Activated CD4-positive, alpha-beta T cell treated with anti-CD3 and anti-CD28 coated beads, Interleukin-2, amount 10 ng/mL, durations not matched to agents 24 days and 14 days (primary cell): ENCODE data around the gene MAP1S. TPM values are rescaled to one million over a fixed set of nuclear protein-coding genes. Genes with fewer than 3 reads are reported as not detected.
A peak's percentile ranks its signal among the peaks of the same experiment; 100 is the strongest.

Experiments used
- DNase-seq: peaks from one replicate; pipeline ENCODE4 v3.0.0; 2022
- H3K27ac Mint-ChIP-seq: one replicate; pipeline ENCODE4 v1.8.0; 2022; ENCODE audit warnings: mild to moderate bottlenecking, mixed read lengths
- H3K27me3 Mint-ChIP-seq: one replicate; pipeline ENCODE4 v1.8.0; 2022; ENCODE audit warnings: mixed read lengths
- H3K36me3 Mint-ChIP-seq: one replicate; pipeline ENCODE4 v1.8.0; 2022; ENCODE audit warnings: low read depth, mild to moderate bottlenecking, mixed read lengths
- H3K4me1 Mint-ChIP-seq: one replicate; pipeline ENCODE4 v1.8.0; 2021; ENCODE audit warnings: mixed read lengths
- H3K4me3 Mint-ChIP-seq: one replicate; pipeline ENCODE4 v1.8.0; 2022; ENCODE audit warnings: mild to moderate bottlenecking, moderate library complexity, mixed read lengths
- H3K9me3 Mint-ChIP-seq: one replicate; pipeline ENCODE4 v1.8.0; 2021; ENCODE audit warnings: mixed read lengths
- intact Hi-C: fragments of 100-400 bp; cut with micrococcal nuclease; formaldehyde crosslinking; loops from one replicate; pipeline ENCODE4 v1.15.1; 2023
- total RNA-seq: library from RNA; stranded (reverse); gene quantifications from 2 replicates; pipeline ENCODE4 v1.2.3, GENCODE V29; 2022

MAP1S gene
- total RNA-seq = 69.0 and 70.3 TPM in 2 replicates

GRCh38 chr19:17718947-17719711 lies at the start of gene MAP1S:
MAP1S (plus strand) TSS chr19:17719480; CDS start chr19:17719503, 23 bp downstream.
- intact Hi-C loops = loop anchor here (1.0 kb wide), 2 partner anchors 15 to 28 kb away; no protein-coding TSS in a partner anchor
- Mint-ChIP-seq H3K27me3 (no peaks in the 10 kb centered on the region), H3K4me1 (peaks cover 34% of the 10 kb centered on the region), H3K27ac (peak within 1 kb of the TSS; percentile 85), H3K4me3 (peak within 1 kb of the TSS; percentile 91), H3K9me3 (no peaks in the 10 kb centered on the region), H3K36me3 (peaks cover 18% of the 10 kb centered on the region)
- DNase-seq = peak; percentile 93

- Mint-ChIP-seq H3K36me3 (no peaks in the 10 kb centered on the region), H3K4me3 (no peak overlapping the region), H3K9me3 (no peaks in the 10 kb centered on the region), H3K27ac (no peak overlapping the region), H3K27me3 (no peaks in the 10 kb centered on the region), H3K4me1 (peaks cover 2% of the 10 kb centered on the region)
- intact Hi-C loops = no loop called here
- peak; percentile 73 for DNase-seq
These were observed 47.4 kb upstream of the MAP1S start for GRCh38 chr19:17671906-17672305.

- Mint-ChIP-seq H3K36me3 (no peaks in the 10 kb centered on the region), H3K27ac (no peak overlapping the region), H3K4me3 (no peak overlapping the region), H3K9me3 (no peaks in the 10 kb centered on the region), H3K27me3 (peaks cover 8% of the 10 kb centered on the region), H3K4me1 (peaks cover 2% of the 10 kb centered on the region)
- no peak for DNase-seq
- intact Hi-C loops = no loop called here
These were observed 45.1 kb upstream of the MAP1S start for GRCh38 chr19:17673937-17674799.

GRCh38 chr19:17676295-17676694 lies 43.0 kb upstream of the MAP1S start:
- H3K9me3 Mint-ChIP-seq = no peaks in the 10 kb centered on the region
- no peak for DNase-seq
- intact Hi-C loops = no loop called here
- no peak overlapping the region for H3K4me3 Mint-ChIP-seq
- no peak overlapping the region for H3K27ac Mint-ChIP-seq
- peaks cover 4% of the 10 kb centered on the region for H3K4me1 Mint-ChIP-seq
- no peaks in the 10 kb centered on the region for H3K36me3 Mint-ChIP-seq
- peaks cover 22% of the 10 kb centered on the region for H3K27me3 Mint-ChIP-seq

- peaks cover 23% of the 10 kb centered on the region for H3K27me3 Mint-ChIP-seq
- DNase-seq = peak; percentile 58
- H3K4me3 Mint-ChIP-seq = no peak overlapping the region
- H3K27ac Mint-ChIP-seq = no peak overlapping the region
- H3K36me3 Mint-ChIP-seq = no peaks in the 10 kb centered on the region
- intact Hi-C loops = no loop called here
- peaks cover 2% of the 10 kb centered on the region for H3K4me1 Mint-ChIP-seq
- H3K9me3 Mint-ChIP-seq = no peaks in the 10 kb centered on the region
These were observed 42.3 kb upstream of the MAP1S start for GRCh38 chr19:17677002-17677401.

- Mint-ChIP-seq H3K4me1 (peaks cover 2% of the 10 kb centered on the region), H3K27ac (no peak overlapping the region)
These were observed 40.4 kb upstream of the MAP1S start for GRCh38 chr19:17678836-17679235.

GRCh38 chr19:17679526-17680229 lies 39.6 kb upstream of the MAP1S start:
- H3K36me3 Mint-ChIP-seq = no peaks in the 10 kb centered on the region
- no peak overlapping the region for H3K27ac Mint-ChIP-seq
- intact Hi-C loops = no loop called here
- no peak for DNase-seq
- no peaks in the 10 kb centered on the region for H3K9me3 Mint-ChIP-seq
- H3K27me3 Mint-ChIP-seq = peaks cover 37% of the 10 kb centered on the region
- peak overlapping the region; percentile 43 for H3K4me3 Mint-ChIP-seq
- peaks cover 2% of the 10 kb centered on the region for H3K4me1 Mint-ChIP-seq

More at GRCh38 chr19:17678836-17679235, 40.4 kb upstream of the MAP1S start:
- no peak for DNase-seq
- Mint-ChIP-seq H3K36me3 (no peaks in the 10 kb centered on the region), H3K4me3 (no peak overlapping the region), H3K9me3 (no peaks in the 10 kb centered on the region), H3K27me3 (peaks cover 30% of the 10 kb centered on the region)
- intact Hi-C loops = no loop called here

- DNase-seq = peak; percentile 77
- peaks cover 43% of the 10 kb centered on the region for H3K27me3 Mint-ChIP-seq
- H3K36me3 Mint-ChIP-seq = no peaks in the 10 kb centered on the region
- no peak overlapping the region for H3K27ac Mint-ChIP-seq
- H3K4me3 Mint-ChIP-seq = peak overlapping the region; percentile 43
- intact Hi-C loops = no loop called here
- no peaks in the 10 kb centered on the region for H3K9me3 Mint-ChIP-seq
- H3K4me1 Mint-ChIP-seq = peaks cover 2% of the 10 kb centered on the region
These were observed 39.0 kb upstream of the MAP1S start for GRCh38 chr19:17680230-17680722.

GRCh38 chr19:17681505-17682125 lies 37.7 kb upstream of the MAP1S start:
- peak; percentile 83 for DNase-seq
- H3K27me3 Mint-ChIP-seq = peaks cover 53% of the 10 kb centered on the region

GRCh38 chr19:17682273-17682672 lies 37.0 kb upstream of the MAP1S start:
- intact Hi-C loops = no loop called here
- H3K36me3 Mint-ChIP-seq = no peaks in the 10 kb centered on the region
- DNase-seq = no peak
- H3K9me3 Mint-ChIP-seq = no peaks in the 10 kb centered on the region
- H3K4me3 Mint-ChIP-seq = no peak overlapping the region
- peaks cover 54% of the 10 kb centered on the region for H3K27me3 Mint-ChIP-seq
- H3K27ac Mint-ChIP-seq = no peak overlapping the region
- H3K4me1 Mint-ChIP-seq = peaks cover 2% of the 10 kb centered on the region

More at GRCh38 chr19:17681505-17682125, 37.7 kb upstream of the MAP1S start:
- H3K4me3 Mint-ChIP-seq = no peak overlapping the region
- peaks cover 2% of the 10 kb centered on the region for H3K4me1 Mint-ChIP-seq
- H3K27ac Mint-ChIP-seq = no peak overlapping the region
- H3K9me3 Mint-ChIP-seq = no peaks in the 10 kb centered on the region
- no peaks in the 10 kb centered on the region for H3K36me3 Mint-ChIP-seq
- intact Hi-C loops = no loop called here

GRCh38 chr19:17683078-17683477 lies 36.2 kb upstream of the MAP1S start:
- no peak overlapping the region for H3K27ac Mint-ChIP-seq
- H3K27me3 Mint-ChIP-seq = peaks cover 57% of the 10 kb centered on the region
- DNase-seq = no peak
- no peaks in the 10 kb centered on the region for H3K9me3 Mint-ChIP-seq
- intact Hi-C loops = no loop called here
- H3K4me3 Mint-ChIP-seq = no peak overlapping the region
- H3K36me3 Mint-ChIP-seq = no peaks in the 10 kb centered on the region
- peaks cover 4% of the 10 kb centered on the region for H3K4me1 Mint-ChIP-seq

- H3K27ac Mint-ChIP-seq = no peak overlapping the region
- peaks cover 4% of the 10 kb centered on the region for H3K36me3 Mint-ChIP-seq
- H3K4me3 Mint-ChIP-seq = no peak overlapping the region
- DNase-seq = no peak
- peaks cover 6% of the 10 kb centered on the region for H3K4me1 Mint-ChIP-seq
- intact Hi-C loops = no loop called here
- H3K9me3 Mint-ChIP-seq = peaks cover 4% of the 10 kb centered on the region
- peaks cover 60% of the 10 kb centered on the region for H3K27me3 Mint-ChIP-seq
These were observed 35.0 kb upstream of the MAP1S start for GRCh38 chr19:17684256-17684655.

- no peak overlapping the region for H3K4me3 Mint-ChIP-seq
- peaks cover 54% of the 10 kb centered on the region for H3K27me3 Mint-ChIP-seq
- intact Hi-C loops = no loop called here
These were observed 33.7 kb upstream of the MAP1S start for GRCh38 chr19:17685451-17686022.

More at GRCh38 chr19:17685451-17686022, 33.7 kb upstream of the MAP1S start:
- Mint-ChIP-seq H3K27ac (no peak overlapping the region), H3K36me3 (peaks cover 4% of the 10 kb centered on the region), H3K9me3 (peaks cover 4% of the 10 kb centered on the region), H3K4me1 (peaks cover 4% of the 10 kb centered on the region)
- DNase-seq = no peak
